GM03348 (cell line): ENCODE measurements around the gene MAST4.
"Not testable (repeated sequence)": the region's sequence is repeated elsewhere in the genome, so short reads cannot be mapped to it uniquely, and the experiment has no call there.

Experiments used
- DNase-seq: peaks from one replicate; pipeline ENCODE4 v3.0.0; 2012; ENCODE audit warnings: low spot score

The MAST4 gene

GRCh38 chr5:67090040-67090439 is 493.8 kb downstream of the MAST4 start:
- no peak for DNase-seq

GRCh38 chr5:67090593-67090992 is 494.4 kb downstream of the MAST4 start:
- no peak for DNase-seq

- DNase-seq, result no peak
Measured at GRCh38 chr5:67092535-67092934, 496.3 kb downstream of the MAST4 start.

- DNase-seq, result no peak
Measured at GRCh38 chr5:67093279-67093678, 497.1 kb downstream of the MAST4 start.

GRCh38 chr5:67094476-67095300 is 498.5 kb downstream of the MAST4 start:
- DNase-seq, result peak; percentile 16

- peak; percentile 30 for DNase-seq
Measured at GRCh38 chr5:67095346-67096171, 499.4 kb downstream of the MAST4 start.

- no peak for DNase-seq
Measured at GRCh38 chr5:67098656-67099055, 502.5 kb downstream of the MAST4 start.

GRCh38 chr5:67100301-67100700 is 504.1 kb downstream of the MAST4 start:
- no peak for DNase-seq

GRCh38 chr5:67102708-67103107 is 506.5 kb downstream of the MAST4 start:
- DNase-seq, result no peak

- no peak for DNase-seq
Measured at GRCh38 chr5:67104859-67105258, 508.7 kb downstream of the MAST4 start.

GRCh38 chr5:67105270-67105669 is 509.1 kb downstream of the MAST4 start:
- DNase-seq, result no peak

- no peak for DNase-seq
Measured at GRCh38 chr5:67106626-67107342, 510.6 kb downstream of the MAST4 start.

GRCh38 chr5:67111779-67112178 is 515.6 kb downstream of the MAST4 start:
- DNase-seq, result no peak

- no peak for DNase-seq
Measured at GRCh38 chr5:67115246-67115645, 519.1 kb downstream of the MAST4 start.

- no peak for DNase-seq
Measured at GRCh38 chr5:67115817-67116216, 519.6 kb downstream of the MAST4 start.

- no peak for DNase-seq
Measured at GRCh38 chr5:67118050-67118620, 521.9 kb downstream of the MAST4 start.

- DNase-seq, result no peak
Measured at GRCh38 chr5:67119010-67119409, 522.8 kb downstream of the MAST4 start.

GRCh38 chr5:67120032-67120431 is 523.8 kb downstream of the MAST4 start:
- DNase-seq, result no peak

- DNase-seq, result no peak
Measured at GRCh38 chr5:67123819-67124218, 527.6 kb downstream of the MAST4 start.

GRCh38 chr5:67124556-67124955 is 528.4 kb downstream of the MAST4 start:
- no peak for DNase-seq

- not testable (repeated sequence) for DNase-seq
Measured at GRCh38 chr5:67127347-67127895, 531.2 kb downstream of the MAST4 start.

- DNase-seq, result no peak
Measured at GRCh38 chr5:67129768-67130167, 533.6 kb downstream of the MAST4 start.
